GM12801 (cell line): ENCODE measurements around the gene NRXN2.

ENCODE experiments used
- TF ChIP-seq, protein P1 (sequence below): IDR thresholded peaks from one replicate; pipeline ENCODE4 v1.5.1; 2011; ENCODE audit warnings: control low read depth; ENCODE audit not compliant: insufficient read length; ENCODE audit errors: extremely low read depth

NRXN2 gene

DNA sequence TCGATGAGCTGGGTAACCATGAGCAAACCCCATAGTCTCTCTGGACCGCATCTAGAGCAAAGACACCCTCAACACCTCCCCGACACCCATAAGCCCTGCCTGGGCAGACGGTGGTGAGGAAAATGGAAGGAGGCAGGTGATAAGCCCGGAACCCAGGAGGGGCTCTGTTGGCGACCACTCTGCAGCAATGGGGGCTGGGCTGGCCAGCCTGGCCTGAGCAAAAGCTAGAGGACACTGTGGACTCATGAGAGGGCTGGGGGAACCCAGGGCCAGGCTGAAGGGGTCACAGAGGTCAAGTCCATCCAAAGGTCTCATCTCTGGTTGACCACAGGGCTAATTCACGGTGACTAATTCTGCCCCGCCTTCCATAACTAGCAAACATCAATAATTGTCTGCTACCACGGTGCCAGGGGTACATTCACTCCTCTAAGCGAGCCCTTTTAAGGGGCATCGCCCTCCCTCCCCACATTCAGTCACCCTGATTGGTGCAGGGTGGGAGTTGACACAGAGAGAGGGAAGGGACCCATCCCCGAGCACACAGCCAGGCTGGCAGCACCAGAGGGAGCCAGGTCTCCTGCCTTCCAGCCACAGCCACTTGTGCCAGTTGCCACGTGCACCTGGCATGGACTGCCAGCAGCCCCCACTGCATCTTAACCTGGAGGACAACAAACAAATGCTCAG, 32.8 kb upstream of the NRXN2 start:
- TF ChIP-seq, protein P1, sequence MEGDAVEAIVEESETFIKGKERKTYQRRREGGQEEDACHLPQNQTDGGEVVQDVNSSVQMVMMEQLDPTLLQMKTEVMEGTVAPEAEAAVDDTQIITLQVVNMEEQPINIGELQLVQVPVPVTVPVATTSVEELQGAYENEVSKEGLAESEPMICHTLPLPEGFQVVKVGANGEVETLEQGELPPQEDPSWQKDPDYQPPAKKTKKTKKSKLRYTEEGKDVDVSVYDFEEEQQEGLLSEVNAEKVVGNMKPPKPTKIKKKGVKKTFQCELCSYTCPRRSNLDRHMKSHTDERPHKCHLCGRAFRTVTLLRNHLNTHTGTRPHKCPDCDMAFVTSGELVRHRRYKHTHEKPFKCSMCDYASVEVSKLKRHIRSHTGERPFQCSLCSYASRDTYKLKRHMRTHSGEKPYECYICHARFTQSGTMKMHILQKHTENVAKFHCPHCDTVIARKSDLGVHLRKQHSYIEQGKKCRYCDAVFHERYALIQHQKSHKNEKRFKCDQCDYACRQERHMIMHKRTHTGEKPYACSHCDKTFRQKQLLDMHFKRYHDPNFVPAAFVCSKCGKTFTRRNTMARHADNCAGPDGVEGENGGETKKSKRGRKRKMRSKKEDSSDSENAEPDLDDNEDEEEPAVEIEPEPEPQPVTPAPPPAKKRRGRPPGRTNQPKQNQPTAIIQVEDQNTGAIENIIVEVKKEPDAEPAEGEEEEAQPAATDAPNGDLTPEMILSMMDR: no peak

DNA sequence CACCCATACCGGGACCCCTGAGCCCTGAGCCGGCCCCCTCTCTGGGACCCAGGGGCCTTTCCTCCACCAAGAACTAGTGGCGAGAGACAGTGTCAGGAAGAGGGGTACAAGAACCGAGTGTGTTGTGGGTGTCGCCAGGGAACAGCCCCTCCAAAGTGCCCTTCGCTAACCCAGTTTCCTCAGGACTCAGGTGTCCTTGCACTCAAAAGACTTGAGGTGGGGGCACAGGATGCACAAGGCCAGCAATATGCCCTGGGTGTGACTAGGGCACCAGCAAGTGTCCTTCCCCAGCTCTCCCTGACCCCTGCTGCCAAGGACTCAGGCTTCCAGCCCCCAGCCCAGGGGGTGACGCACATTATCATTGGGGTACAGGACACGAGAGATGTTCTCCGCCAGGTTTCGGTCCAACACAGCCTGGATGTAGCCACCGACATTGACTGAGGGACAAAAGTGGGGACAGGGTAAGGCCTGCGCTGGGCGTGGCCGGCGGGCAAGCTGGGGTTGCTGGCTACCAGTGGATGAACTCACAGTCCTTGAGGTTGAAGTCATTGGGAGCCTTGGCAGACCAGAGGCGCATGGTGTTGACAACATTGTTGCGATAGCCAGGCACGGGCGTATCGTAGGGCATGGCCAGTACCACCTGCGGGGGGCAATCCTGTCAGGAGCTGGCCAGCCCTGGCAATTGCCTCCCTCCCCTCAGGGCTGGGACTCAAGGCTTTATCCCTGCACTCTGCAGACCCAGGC, 32.1 kb upstream of the NRXN2 start:
- TF ChIP-seq, protein P1: no peak

DNA sequence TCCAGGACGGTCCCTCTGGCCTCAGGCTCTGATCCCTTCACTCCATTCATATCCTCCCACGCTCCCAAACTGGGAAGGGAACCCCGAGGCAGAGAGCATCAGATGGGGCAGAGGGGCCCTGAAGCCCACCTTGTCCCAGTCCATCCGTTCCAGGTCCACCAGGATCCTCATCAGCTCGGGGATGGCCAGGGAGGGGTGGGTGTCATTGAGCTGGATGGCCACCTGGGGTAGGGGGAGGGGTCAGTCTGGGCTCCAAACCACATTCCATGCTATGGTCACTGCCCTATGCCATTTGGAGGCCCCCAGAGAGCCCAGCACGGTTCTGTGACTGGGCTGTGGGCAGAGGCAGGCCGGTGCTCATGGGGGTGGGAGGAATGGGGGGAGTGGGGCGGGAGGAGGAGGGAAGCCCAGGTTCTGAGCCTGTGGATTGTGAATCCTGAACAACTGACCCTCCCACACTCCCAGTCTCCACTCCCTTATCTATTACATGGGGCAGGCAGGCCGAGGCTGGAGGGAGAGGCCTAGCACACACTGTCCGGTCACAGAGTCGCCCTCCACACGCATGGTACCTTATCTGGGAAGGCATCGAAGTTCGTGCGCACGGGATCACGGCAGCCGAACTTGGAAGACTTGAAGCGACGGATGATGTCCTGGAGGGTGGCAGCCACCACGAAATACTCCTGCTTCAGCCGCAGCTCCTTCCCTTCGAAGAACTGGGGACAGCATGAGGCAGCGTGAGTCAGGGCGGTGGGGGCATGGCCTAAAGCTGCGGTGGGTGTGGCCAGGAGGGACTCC, 31.3 kb upstream of the NRXN2 start:
- TF ChIP-seq, protein P1: no peak

DNA sequence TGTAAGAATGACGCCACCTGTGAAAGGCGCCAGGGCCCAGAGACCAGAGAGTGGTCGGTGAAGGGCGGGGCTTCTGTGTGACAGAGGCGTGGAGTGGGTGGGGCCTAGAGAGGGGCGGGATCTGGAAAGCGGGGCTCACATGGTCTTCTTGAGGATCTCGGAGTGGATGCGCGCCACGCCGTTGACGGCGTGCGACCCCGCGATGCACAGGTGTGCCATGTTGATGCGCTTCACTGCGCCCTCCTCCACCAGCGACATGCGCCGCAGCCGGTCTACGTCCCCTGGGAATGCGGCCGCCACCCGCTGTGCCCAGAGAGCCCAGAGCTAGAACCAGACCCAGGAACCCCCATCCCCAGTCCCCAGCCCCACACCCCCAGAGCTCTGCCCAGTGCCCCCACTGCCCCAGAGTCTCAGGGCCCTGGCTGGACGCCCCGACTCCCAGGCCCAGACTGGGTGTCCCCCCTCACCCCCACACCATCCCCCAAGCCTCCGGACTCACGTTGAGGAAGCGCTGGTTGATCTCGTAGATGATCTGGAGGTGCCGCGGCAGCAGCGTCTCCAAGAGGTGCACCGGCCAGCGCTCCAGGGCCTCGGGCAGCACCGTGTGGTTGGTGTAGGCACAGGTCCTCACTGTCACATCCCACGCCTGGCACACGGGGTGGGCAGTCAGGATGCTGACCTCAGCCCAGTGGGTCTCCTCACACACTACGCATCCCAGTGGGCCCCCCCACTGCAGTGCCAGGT, 30.6 kb upstream of the NRXN2 start:
- TF ChIP-seq, protein P1: no peak

DNA sequence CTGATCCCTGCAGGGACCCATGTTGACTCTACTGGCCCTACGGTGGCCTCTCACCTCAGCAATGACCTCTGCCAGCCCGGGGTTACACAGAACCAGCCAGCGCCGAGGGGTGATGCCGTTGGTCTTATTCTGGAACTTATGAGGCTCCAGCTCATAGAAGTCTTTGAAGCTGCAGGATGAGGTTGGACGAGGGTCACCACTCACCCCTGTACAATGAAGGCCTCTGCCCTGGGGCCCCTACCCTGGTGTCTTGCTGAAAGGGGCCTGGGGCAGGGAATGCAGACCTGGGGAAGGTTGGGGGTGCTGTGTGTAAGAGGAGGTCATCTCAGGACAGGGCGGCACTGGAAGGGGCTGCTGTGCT, 30.0 kb upstream of the NRXN2 start:
- TF ChIP-seq, protein P1: no peak

DNA sequence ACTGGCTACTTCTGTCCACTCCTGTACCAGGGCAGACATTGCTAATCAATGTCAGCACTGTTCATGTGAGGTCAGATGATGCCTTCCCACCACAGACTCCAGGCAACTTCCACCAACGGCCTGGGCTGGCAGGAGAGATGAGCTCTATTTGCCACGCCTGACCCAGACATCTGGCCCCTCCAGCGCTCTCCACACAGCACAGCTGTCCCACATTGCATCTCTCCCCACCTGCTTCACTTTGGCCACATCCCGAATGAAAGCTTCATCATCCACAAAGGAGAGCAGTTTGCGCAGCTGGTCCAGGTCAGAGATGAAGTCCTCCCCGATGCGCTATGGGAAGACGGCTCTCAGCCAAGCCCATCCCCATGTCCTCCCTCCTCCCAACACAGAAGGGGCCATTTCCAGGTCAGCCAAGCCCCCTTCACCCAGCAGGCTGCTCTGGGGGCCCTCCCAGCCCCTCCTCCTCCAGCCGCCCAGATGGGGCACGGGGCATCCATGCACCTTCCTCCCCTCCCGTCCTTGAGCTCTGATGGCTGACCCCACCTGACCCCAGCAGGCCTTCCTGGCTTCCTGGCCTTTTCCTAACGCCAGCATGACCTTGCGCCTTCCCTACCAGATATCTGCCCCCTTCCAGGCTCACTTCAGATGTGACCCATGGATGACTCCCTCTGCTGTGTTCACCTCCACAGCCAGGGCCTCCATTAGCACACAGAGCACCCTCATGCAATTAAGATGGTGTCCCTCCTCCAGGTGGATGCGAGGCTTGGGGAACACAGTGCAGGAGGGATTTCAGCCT, 29.4 kb upstream of the NRXN2 start:
- TF ChIP-seq, protein P1: no peak
